H1 (cell line): Measurements from ENCODE around the gene PTPN13. TPM values are rescaled to one million over a fixed set of nuclear protein-coding genes. Genes with fewer than 3 reads are reported as not detected.

Experiments
- CTCF ChIA-PET: fragments of 300-600 bp; sonication (Branson Sonifier 250); formaldehyde crosslinking; loops from one replicate; lab custom pipeline; 2021; ENCODE audit not compliant: partially characterized antibody; lab: Charles Lee
- POLR2A ChIA-PET: fragments of 300-600 bp; sonication (Branson Sonifier 250); formaldehyde crosslinking; loops from one replicate; lab custom pipeline; 2021; ENCODE audit warnings: inconsistent platforms; ENCODE audit not compliant: partially characterized antibody; lab: Charles Lee
- DNase-seq, 2 experiments: peaks; one replicate each; pipeline versions ENCODE4 v3.0.0 to v3.0.0-alpha.2; 2010 to 2022; ENCODE audit warnings: low spot score in 2 of 2, low read depth in 1 of 2, mixed read lengths in 1 of 2
- FAIRE-seq: peaks from 2 replicates; lab custom pipeline; 2011; peaks lifted over from hg19 to GRCh38; lab: Jason Lieb, UNC
- H2AFZ ChIP-seq: 2 replicates; pipeline ENCODE4 v1.8.1; 2012; ENCODE audit warnings: low read length, inconsistent platforms
- H2AK5ac ChIP-seq: 2 replicates; pipeline ENCODE4 v1.6.1; 2013; ENCODE audit warnings: low read depth, low read length
- H2BK120ac ChIP-seq: replicated peaks from 2 replicates; pipeline ENCODE3; 2013; ENCODE audit warnings: low read depth, low read length, inconsistent platforms
- H2BK12ac ChIP-seq: 2 replicates; pipeline ENCODE4 v1.6.1; 2013; ENCODE audit warnings: low read depth, low read length
- H2BK15ac ChIP-seq: 2 replicates; pipeline ENCODE4 v1.6.1; 2013; ENCODE audit warnings: low read length
- H2BK20ac ChIP-seq: 2 replicates; pipeline ENCODE4 v1.6.1; 2013; ENCODE audit warnings: low read length
- H2BK5ac ChIP-seq: 2 replicates; pipeline ENCODE4 v1.6.1; 2013; ENCODE audit warnings: low read depth, low read length
- H3K14ac ChIP-seq: 2 replicates; pipeline ENCODE4 v1.6.1; 2013; ENCODE audit warnings: inconsistent platforms; ENCODE audit not compliant: insufficient read length
- H3K18ac ChIP-seq: 2 replicates; pipeline ENCODE4 v1.6.1; 2013; ENCODE audit warnings: low read length; ENCODE audit errors: extremely low read depth
- H3K23ac ChIP-seq: 2 replicates; pipeline ENCODE4 v1.6.1; 2013; ENCODE audit warnings: inconsistent platforms; ENCODE audit not compliant: insufficient read length
- H3K23me2 ChIP-seq: 2 replicates; pipeline ENCODE4 v1.6.1; 2013; ENCODE audit warnings: low read depth, low read length
- H3K27ac ChIP-seq: 2 replicates; pipeline ENCODE4 v1.6.1; 2011; ENCODE audit warnings: low read depth, low read length, inconsistent platforms
- H3K27me3 ChIP-seq, 4 experiments: replicated peaks in 1 of 4; 1 replicate in 1 of 4; 2 replicates in 3 of 4; pipeline versions ENCODE4 v1.6.1 to v1.8.1; 2011 to 2013; ENCODE audit warnings: low read length in 3 of 4, mild to moderate bottlenecking in 3 of 4, inconsistent platforms in 2 of 4, mixed read lengths in 2 of 4, moderate library complexity in 1 of 4; ENCODE audit not compliant: control insufficient read depth in 3 of 4, insufficient read depth in 3 of 4; ENCODE audit errors: extremely low read depth in 1 of 4
- H3K36me3 ChIP-seq, 4 experiments: 2 replicates each; pipeline versions ENCODE4 v1.6.1 to v1.8.1; 2011 to 2013; ENCODE audit warnings: mild to moderate bottlenecking in 4 of 4, low read length in 3 of 4, moderate library complexity in 2 of 4, control low read depth in 1 of 4, inconsistent platforms in 1 of 4; ENCODE audit not compliant: insufficient read depth in 4 of 4, control insufficient read depth in 2 of 4
- H3K4ac ChIP-seq: replicated peaks from 2 replicates; pipeline ENCODE3; 2013; ENCODE audit warnings: low read length, low read depth, mixed read lengths, inconsistent platforms; ENCODE audit not compliant: insufficient read length
- H3K4me1 ChIP-seq, 4 experiments: replicated peaks in 1 of 4; 1 replicate in 1 of 4; 2 replicates in 3 of 4; pipeline versions ENCODE4 v1.6.1 to v1.8.1; 2011 to 2013; ENCODE audit warnings: low read length in 3 of 4, inconsistent platforms in 2 of 4, mixed read lengths in 1 of 4; ENCODE audit not compliant: insufficient read depth in 4 of 4, control insufficient read depth in 3 of 4
- H3K4me2 ChIP-seq, 2 experiments: 2 replicates each; pipeline versions ENCODE4 v1.6.1 to v1.8.1; 2011 to 2013; ENCODE audit warnings: low read depth in 2 of 2, low read length in 2 of 2, control low read depth in 1 of 2, inconsistent platforms in 1 of 2, mild to moderate bottlenecking in 1 of 2; ENCODE audit not compliant: insufficient read depth in 1 of 2
- H3K4me3 ChIP-seq, 4 experiments: fragments of 200-600, 300-600 bp in 1 of 4; sonication (generic), shearing (Covaris generic), sonication (Bioruptor Twin) in 1 of 4; 2 replicates each; pipeline versions ENCODE4 v1.5.1 to v1.8.1; 2011 to 2016; ENCODE audit warnings: low read length in 4 of 4, low read depth in 3 of 4, control low read depth in 2 of 4, inconsistent platforms in 2 of 4, mild to moderate bottlenecking in 2 of 4, mixed read lengths in 1 of 4, moderate library complexity in 1 of 4; ENCODE audit not compliant: insufficient read depth in 2 of 4; ENCODE audit errors: extremely low read depth in 1 of 4
- H3K56ac ChIP-seq: replicated peaks from 2 replicates; pipeline ENCODE3; 2013; ENCODE audit warnings: low read depth, mild to moderate bottlenecking, mixed read lengths, low read length, inconsistent platforms; ENCODE audit not compliant: insufficient read length
- H3K79me1 ChIP-seq: 2 replicates; pipeline ENCODE4 v1.6.1; 2013; ENCODE audit warnings: low read depth, low read length, control low read depth
- H3K79me2 ChIP-seq, 2 experiments: 2 replicates each; pipeline versions ENCODE4 v1.6.1 to v1.8.1; 2012 to 2013; ENCODE audit warnings: low read length in 2 of 2, mild to moderate bottlenecking in 2 of 2, inconsistent platforms in 1 of 2; ENCODE audit not compliant: insufficient read depth in 2 of 2, control insufficient read depth in 1 of 2
- H3K9ac ChIP-seq, 4 experiments: replicated peaks in 1 of 4; 1 replicate in 1 of 4; 2 replicates in 3 of 4; pipeline versions ENCODE4 v1.6.1 to v1.8.1; 2011 to 2013; ENCODE audit warnings: low read depth in 3 of 4, low read length in 3 of 4, control low read depth in 2 of 4, mild to moderate bottlenecking in 2 of 4, moderate library complexity in 2 of 4, inconsistent platforms in 1 of 4; ENCODE audit errors: extremely low read depth in 1 of 4
- H3K9me3 ChIP-seq, 2 experiments: 2 replicates each; pipeline versions ENCODE4 v1.6.1 to v1.8.1; 2012 to 2013; ENCODE audit warnings: mild to moderate bottlenecking in 2 of 2, moderate library complexity in 2 of 2, control low read depth in 1 of 2, inconsistent platforms in 1 of 2, low read depth in 1 of 2, low read length in 1 of 2, mixed read lengths in 1 of 2; ENCODE audit not compliant: insufficient read depth in 2 of 2
- H4K20me1 ChIP-seq, 2 experiments: replicated peaks in 1 of 2; 2 replicates each; pipeline versions ENCODE3 to v1.8.1; 2011 to 2013; ENCODE audit warnings: inconsistent platforms in 2 of 2, low read length in 2 of 2, mild to moderate bottlenecking in 1 of 2; ENCODE audit not compliant: insufficient read depth in 2 of 2, control insufficient read depth in 1 of 2
- H4K5ac ChIP-seq: 2 replicates; pipeline ENCODE4 v1.6.1; 2013; ENCODE audit warnings: low read length, low read depth, mixed read lengths, inconsistent platforms; ENCODE audit not compliant: insufficient read length
- H4K8ac ChIP-seq: 2 replicates; pipeline ENCODE4 v1.8.0; 2013; ENCODE audit warnings: mild to moderate bottlenecking, moderate library complexity, low read length, inconsistent platforms; ENCODE audit not compliant: insufficient read depth; ENCODE audit errors: extremely low read depth
- H4K91ac ChIP-seq: replicated peaks from 2 replicates; pipeline ENCODE3; 2013; ENCODE audit warnings: low read length, mixed read lengths, inconsistent platforms; ENCODE audit not compliant: insufficient read length
- BCL11A ChIP-seq, 2 experiments: IDR thresholded peaks; one replicate each; pipeline ENCODE4 v1.6.1; 2011; ENCODE audit warnings: low read depth in 2 of 2, low read length in 2 of 2, mild to moderate bottlenecking in 2 of 2
- CTBP2 ChIP-seq: IDR thresholded peaks from 2 replicates; pipeline ENCODE4 v1.7.0; 2011; ENCODE audit warnings: borderline replicate concordance, mild to moderate bottlenecking, moderate library complexity, mixed read lengths, low read length; ENCODE audit not compliant: insufficient read depth, insufficient read length
- JUN ChIP-seq: IDR thresholded peaks from 2 replicates; pipeline ENCODE4 v1.6.1; 2011; ENCODE audit warnings: low read depth, mild to moderate bottlenecking, improper control_type of control experiment, low read length
- NRF1 ChIP-seq: IDR thresholded peaks from 2 replicates; pipeline ENCODE4 v1.6.1; 2011; ENCODE audit warnings: mild to moderate bottlenecking, low read depth, low read length, improper control_type of control experiment
- RXRA ChIP-seq: IDR thresholded peaks from 2 replicates; pipeline ENCODE4 v1.6.1; 2011; ENCODE audit warnings: low read depth, mild to moderate bottlenecking, low read length, moderate library complexity; ENCODE audit not compliant: insufficient read depth
- SIN3A ChIP-seq, 2 experiments: IDR thresholded peaks in 1 of 2; conservative IDR thresholded peaks in 1 of 2; 2 replicates each; pipeline ENCODE4 v1.6.1; 2011 to 2012; ENCODE audit warnings: low read length in 2 of 2, improper control_type of control experiment in 1 of 2, low read depth in 1 of 2, mild to moderate bottlenecking in 1 of 2
- SUZ12 ChIP-seq: fragments of 200-600 bp; sonication (generic); IDR thresholded peaks from 2 replicates; pipeline ENCODE4 v1.6.1; 2012; ENCODE audit warnings: mild to moderate bottlenecking, inconsistent platforms, low read length, moderate library complexity, mixed read lengths
- TAF7 ChIP-seq: optimal IDR thresholded peaks from 2 replicates; pipeline ENCODE3; 2011; ENCODE audit warnings: low read depth, mild to moderate bottlenecking, inconsistent platforms, low read length, moderate library complexity, borderline replicate concordance
- WGBS, 2 experiments: shearing (Covaris generic) in 1 of 2; methylation state at CpG; one replicate each; pipeline versions ENCODE4 v1.1.6 to v1.1.7; 2013 to 2015; ENCODE audit warnings: low lambda C conversion rate in 2 of 2, mixed read lengths in 2 of 2, inconsistent platforms in 1 of 2, low coverage in 1 of 2, missing lambda C conversion rate in 1 of 2; ENCODE audit not compliant: insufficient replicate concordance in 2 of 2, insufficient coverage in 1 of 2, insufficient read length in 1 of 2; ENCODE audit errors: extremely low coverage in 1 of 2, missing lambda C conversion rate in 1 of 2; 5-methylcytosine and 5-hydroxymethylcytosine counted together
- polyA plus RNA-seq, 7 experiments: library from polyadenylated mRNA; depleted of rRNA in 3 of 7; stranded (reverse) in 5 of 7; unstranded in 2 of 7; fragments of >200 nt in 5 of 7; fragments of 200-250 nt in 2 of 7; gene quantifications; 1 replicate in 5 of 7; 2 replicates in 1 of 7; 4 replicates in 1 of 7; pipeline versions ENCODE4 v1.2.1 to v1.2.3, GENCODE V29; 2011 to 2013; ENCODE audit warnings: missing spikeins in 2 of 7, mixed read lengths in 2 of 7
- total RNA-seq: library from RNA; stranded (reverse); fragmentation: NEBNext Ultra II Directional; extraction: Animal tissue kit (Norgen Biotek cat#: 25700); gene quantifications from 2 replicates; pipeline ENCODE4 v1.2.1, GENCODE V29; 2021

Gene PTPN13
- total and polyA plus RNA-seq, 2 of the 8 experiments (the other 6 are each of a cell fraction or from before 2014, with no cell fraction given): 12.7 to 57.9 TPM

DNA sequence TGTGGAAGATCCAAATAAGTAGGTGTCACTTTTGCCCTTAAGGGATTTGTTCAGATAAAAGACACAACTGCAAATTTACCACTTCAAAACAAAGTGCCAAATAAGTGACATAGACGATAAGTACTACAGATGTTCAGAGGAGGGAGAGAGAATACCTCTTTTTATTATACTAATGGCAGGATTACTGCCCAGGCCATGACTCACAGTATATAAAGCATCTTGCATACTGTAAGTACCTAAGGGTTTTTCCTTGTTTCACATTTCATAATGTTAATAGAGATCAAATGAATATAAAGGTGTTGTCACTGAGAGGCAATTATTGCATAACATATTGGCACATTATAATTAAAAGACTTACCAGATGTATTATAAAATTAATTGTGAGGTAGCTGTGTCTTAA lies 46.4 kb downstream of the PTPN13 start:
- no peaks in the 10 kb centered on the region for H3K9me3 ChIP-seq
- CTCF ChIA-PET: no interaction called here
- DNase-seq (no peak), FAIRE-seq (no peak)
- H2AK5ac ChIP-seq: no peak overlapping the region
- H3K56ac ChIP-seq: no peak overlapping the region
- no peak overlapping the region for H3K23ac ChIP-seq
- peaks cover 0 to 3% of the 10 kb centered on the region in 2 experiments; a peak in 1 of 4 replicates for H3K79me2 ChIP-seq
- no peak overlapping the region for H3K18ac ChIP-seq
- H3K27ac ChIP-seq: no peak overlapping the region
- H4K91ac ChIP-seq: no peak overlapping the region
- POLR2A ChIA-PET: no interaction called here
- H2BK120ac ChIP-seq: no peak overlapping the region
- H2BK12ac ChIP-seq: no peak overlapping the region
- no peaks in the 10 kb centered on the region for H4K20me1 ChIP-seq
- H4K8ac ChIP-seq: no peak overlapping the region
- H4K5ac ChIP-seq: no peak overlapping the region
- no peak overlapping the region for H3K4me2 ChIP-seq
- H2AFZ ChIP-seq: no peak overlapping the region
- no peak overlapping the region for H3K4ac ChIP-seq
- no peak overlapping the region for H2BK20ac ChIP-seq
- no peaks in the 10 kb centered on the region for H3K23me2 ChIP-seq
- H3K36me3 ChIP-seq: peaks cover 0 to 8% (median 5%) of the 10 kb centered on the region in 4 experiments; a peak in 3 of 8 replicates
- no peak overlapping the region for H2BK15ac ChIP-seq
- no peaks in the 10 kb centered on the region for H3K4me1 ChIP-seq
- no peak overlapping the region for H3K14ac ChIP-seq
- H3K4me3 ChIP-seq: no peak overlapping the region
- H3K79me1 ChIP-seq: no peaks in the 10 kb centered on the region
- WGBS, 2 experiments: 92% methylated on average over 1 of the region's 1 CpG; no CpG with 5 or more reads in 1 of the 2 experiments
- no peaks in the 10 kb centered on the region for H3K27me3 ChIP-seq
- TF ChIP-seq RXRA: no peak
- TF ChIP-seq TAF7: no peak
- TF ChIP-seq JUN: no peak
- TF ChIP-seq CTBP2: no peak
- TF ChIP-seq SIN3A (conservative IDR thresholded peaks at IDR 0.05 in 1 of 2, IDR thresholded peaks at IDR 0.05 in 1 of 2; ENCODE audit: low read depth in 1 of 2, low read length in 2 of 2): no peak
- no peak for TF ChIP-seq SUZ12
- no peak for TF ChIP-seq NRF1
- TF ChIP-seq BCL11A (IDR thresholded peaks at IDR 0.05; ENCODE audit: low read depth in 2 of 2, low read length in 2 of 2): no peak
- TF ChIP-seq, all 59 proteins: peak for 0
- no peak overlapping the region for H2BK5ac ChIP-seq
- no peak overlapping the region for H3K9ac ChIP-seq
